ENCODE data around the gene RAD23B. TPM values are rescaled to one million over a fixed set of nuclear protein-coding genes. Genes with fewer than 3 reads are reported as not detected.

The RAD23B gene
- total and polyA plus RNA-seq, 2 of the 13 experiments (the other 11 are each of a cell fraction or from before 2014, with no cell fraction given), result 133 to 156 TPM

DNA sequence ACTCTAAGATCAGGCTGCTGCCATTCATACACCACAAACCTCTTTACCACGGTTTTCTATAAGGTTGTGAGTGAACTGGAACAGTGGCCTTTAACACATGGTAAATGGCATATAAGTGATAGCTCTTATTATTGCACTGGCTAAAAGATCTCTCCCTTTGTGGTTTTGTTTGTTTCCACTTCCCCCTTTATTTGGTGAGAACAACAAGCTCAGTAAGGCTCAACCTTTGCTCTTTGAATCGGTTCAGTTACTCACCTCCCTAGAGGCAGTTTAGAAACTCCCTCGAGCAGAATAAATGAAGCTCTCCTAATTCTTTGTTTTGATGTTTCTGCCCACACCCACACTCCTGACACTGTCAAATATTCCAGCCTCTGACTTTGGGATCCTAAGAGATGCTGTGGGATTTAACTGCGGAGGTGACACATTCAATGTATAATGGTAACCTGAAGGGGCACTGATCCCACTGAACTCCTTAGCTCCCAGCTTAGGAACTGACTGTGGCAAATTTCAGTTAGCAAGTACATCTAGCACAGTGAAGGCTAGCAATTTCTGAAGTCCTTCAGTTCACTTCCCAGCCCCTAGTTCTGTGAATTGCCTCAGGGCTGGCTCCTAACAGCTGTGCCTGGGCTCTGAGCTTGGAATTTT, 22.5 kb upstream of the RAD23B start (continued):
- TF ChIP-seq HNF4A (CRISPR knock-in tag; IDR thresholded peaks at IDR 0.05) (0 out of 2 replicates have a peak, but pooled peaks have one; percentile 22), ARNT2 (CRISPR knock-in tag; IDR thresholded peaks at IDR 0.05; ENCODE audit: low read depth) (0 out of 2 replicates have a peak, but pooled peaks have one; percentile 25), SPEN (CRISPR knock-in tag; IDR thresholded peaks at IDR 0.05; ENCODE audit: low read depth) (no peak), FOXP1 (IDR thresholded peaks at IDR 0.05) (no peak), FOXP1 (CRISPR knock-in tag; IDR thresholded peaks at IDR 0.05) (peak; percentile 47; the same call in 1 of the 2 replicates), ZNF343 (CRISPR knock-in tag; IDR thresholded peaks at IDR 0.05) (no peak), ETV5 (CRISPR knock-in tag; IDR thresholded peaks at IDR 0.05; ENCODE audit: borderline replicate concordance) (peak; percentile 11; the same call in 1 of the 2 replicates), NR2C2 (CRISPR knock-in tag; IDR thresholded peaks at IDR 0.05; ENCODE audit: borderline replicate concordance) (no peak), KDM3A (CRISPR knock-in tag; IDR thresholded peaks at IDR 0.05; ENCODE audit: low read depth) (no peak), ZNF629 (CRISPR knock-in tag; conservative IDR thresholded peaks at IDR 0.05) (0 out of 2 replicates have a peak, but pooled peaks have one; percentile 22), TBX2 (CRISPR knock-in tag; IDR thresholded peaks at IDR 0.05; ENCODE audit: borderline replicate concordance) (peak; percentile 18; the same call in 1 of the 2 replicates), CBX1 (IDR thresholded peaks at IDR 0.05; ENCODE audit: low read depth) (no peak), ZNF235 (CRISPR knock-in tag; IDR thresholded peaks at IDR 0.05; ENCODE audit: borderline replicate concordance) (no peak), POLR2AphosphoS5 (IDR thresholded peaks at IDR 0.05; ENCODE audit: low read depth, low read length) (no peak), SP4 (CRISPR knock-in tag; IDR thresholded peaks at IDR 0.05) (no peak)
- TF ChIP-seq, protein P1, sequence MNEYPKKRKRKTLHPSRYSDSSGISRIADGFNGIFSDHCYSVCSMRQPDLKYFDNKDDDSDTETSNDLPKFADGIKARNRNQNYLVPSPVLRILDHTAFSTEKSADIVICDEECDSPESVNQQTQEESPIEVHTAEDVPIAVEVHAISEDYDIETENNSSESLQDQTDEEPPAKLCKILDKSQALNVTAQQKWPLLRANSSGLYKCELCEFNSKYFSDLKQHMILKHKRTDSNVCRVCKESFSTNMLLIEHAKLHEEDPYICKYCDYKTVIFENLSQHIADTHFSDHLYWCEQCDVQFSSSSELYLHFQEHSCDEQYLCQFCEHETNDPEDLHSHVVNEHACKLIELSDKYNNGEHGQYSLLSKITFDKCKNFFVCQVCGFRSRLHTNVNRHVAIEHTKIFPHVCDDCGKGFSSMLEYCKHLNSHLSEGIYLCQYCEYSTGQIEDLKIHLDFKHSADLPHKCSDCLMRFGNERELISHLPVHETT (CRISPR knock-in tag; conservative IDR thresholded peaks at IDR 0.05), result no peak
- TF ChIP-seq, protein P2, sequence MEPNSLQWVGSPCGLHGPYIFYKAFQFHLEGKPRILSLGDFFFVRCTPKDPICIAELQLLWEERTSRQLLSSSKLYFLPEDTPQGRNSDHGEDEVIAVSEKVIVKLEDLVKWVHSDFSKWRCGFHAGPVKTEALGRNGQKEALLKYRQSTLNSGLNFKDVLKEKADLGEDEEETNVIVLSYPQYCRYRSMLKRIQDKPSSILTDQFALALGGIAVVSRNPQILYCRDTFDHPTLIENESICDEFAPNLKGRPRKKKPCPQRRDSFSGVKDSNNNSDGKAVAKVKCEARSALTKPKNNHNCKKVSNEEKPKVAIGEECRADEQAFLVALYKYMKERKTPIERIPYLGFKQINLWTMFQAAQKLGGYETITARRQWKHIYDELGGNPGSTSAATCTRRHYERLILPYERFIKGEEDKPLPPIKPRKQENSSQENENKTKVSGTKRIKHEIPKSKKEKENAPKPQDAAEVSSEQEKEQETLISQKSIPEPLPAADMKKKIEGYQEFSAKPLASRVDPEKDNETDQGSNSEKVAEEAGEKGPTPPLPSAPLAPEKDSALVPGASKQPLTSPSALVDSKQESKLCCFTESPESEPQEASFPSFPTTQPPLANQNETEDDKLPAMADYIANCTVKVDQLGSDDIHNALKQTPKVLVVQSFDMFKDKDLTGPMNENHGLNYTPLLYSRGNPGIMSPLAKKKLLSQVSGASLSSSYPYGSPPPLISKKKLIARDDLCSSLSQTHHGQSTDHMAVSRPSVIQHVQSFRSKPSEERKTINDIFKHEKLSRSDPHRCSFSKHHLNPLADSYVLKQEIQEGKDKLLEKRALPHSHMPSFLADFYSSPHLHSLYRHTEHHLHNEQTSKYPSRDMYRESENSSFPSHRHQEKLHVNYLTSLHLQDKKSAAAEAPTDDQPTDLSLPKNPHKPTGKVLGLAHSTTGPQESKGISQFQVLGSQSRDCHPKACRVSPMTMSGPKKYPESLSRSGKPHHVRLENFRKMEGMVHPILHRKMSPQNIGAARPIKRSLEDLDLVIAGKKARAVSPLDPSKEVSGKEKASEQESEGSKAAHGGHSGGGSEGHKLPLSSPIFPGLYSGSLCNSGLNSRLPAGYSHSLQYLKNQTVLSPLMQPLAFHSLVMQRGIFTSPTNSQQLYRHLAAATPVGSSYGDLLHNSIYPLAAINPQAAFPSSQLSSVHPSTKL (CRISPR knock-in tag; IDR thresholded peaks at IDR 0.05), result no peak
- TF ChIP-seq, protein P3, sequence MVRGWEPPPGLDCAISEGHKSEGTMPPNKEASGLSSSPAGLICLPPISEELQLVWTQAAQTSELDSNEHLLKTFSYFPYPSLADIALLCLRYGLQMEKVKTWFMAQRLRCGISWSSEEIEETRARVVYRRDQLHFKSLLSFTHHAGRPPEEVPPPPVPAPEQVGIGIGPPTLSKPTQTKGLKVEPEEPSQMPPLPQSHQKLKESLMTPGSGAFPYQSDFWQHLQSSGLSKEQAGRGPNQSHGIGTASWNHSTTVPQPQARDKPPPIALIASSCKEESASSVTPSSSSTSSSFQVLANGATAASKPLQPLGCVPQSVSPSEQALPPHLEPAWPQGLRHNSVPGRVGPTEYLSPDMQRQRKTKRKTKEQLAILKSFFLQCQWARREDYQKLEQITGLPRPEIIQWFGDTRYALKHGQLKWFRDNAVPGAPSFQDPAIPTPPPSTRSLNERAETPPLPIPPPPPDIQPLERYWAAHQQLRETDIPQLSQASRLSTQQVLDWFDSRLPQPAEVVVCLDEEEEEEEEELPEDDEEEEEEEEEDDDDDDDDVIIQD (CRISPR knock-in tag; IDR thresholded peaks at IDR 0.05; ENCODE audit: low read depth), result 0 out of 2 replicates have a peak, but pooled peaks have one; percentile 19

All from HepG2 (cell line).